ENCODE measurements around the gene TRAF1.

TRAF1 gene

DNA sequence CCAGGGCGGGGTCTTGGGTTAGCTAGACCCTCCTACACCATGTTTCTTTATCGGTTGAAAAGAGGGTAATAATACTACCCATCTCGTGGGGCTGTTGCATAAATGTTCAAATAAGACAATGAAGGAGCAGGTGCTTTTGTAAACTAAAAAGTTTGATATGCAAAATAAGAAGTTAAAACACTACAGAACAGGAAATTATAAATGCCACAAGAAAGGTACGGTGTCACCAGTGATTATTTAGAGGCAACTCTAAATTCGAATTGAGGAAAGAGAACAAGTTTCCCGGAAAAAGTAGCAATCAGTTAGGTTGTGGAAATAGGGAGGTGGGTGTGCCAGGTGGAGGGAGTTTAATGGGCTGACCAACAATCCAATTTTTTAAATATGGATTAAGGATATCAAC lies 47.1 kb downstream of the TRAF1 start:
- H3K9ac ChIP-seq (ENCODE audit: low read length), result no peak overlapping the region
- no peak overlapping the region for H3K4me3 ChIP-seq (ENCODE audit: low read depth, low read length)
- H3K9me3 ChIP-seq (ENCODE audit: control insufficient read depth, insufficient read depth, low read depth, low read length), result no peaks in the 10 kb centered on the region
- H3K36me3 ChIP-seq (ENCODE audit: control insufficient read depth, insufficient read depth, low read length), result 0 out of 2 replicates have a peak, but pooled peaks cover under 1% of the 10 kb centered on the region
- H3K27me3 ChIP-seq (ENCODE audit: control insufficient read depth, insufficient read depth, low read length), result peaks cover 15% of the 10 kb centered on the region; the same call in 1 of the 2 replicates
- H3K27ac ChIP-seq (ENCODE audit: low read depth, low read length), result no peak overlapping the region
- peaks cover 29% of the 10 kb centered on the region for H3K4me1 ChIP-seq (ENCODE audit: control insufficient read depth, insufficient read depth, low read length)

DNA sequence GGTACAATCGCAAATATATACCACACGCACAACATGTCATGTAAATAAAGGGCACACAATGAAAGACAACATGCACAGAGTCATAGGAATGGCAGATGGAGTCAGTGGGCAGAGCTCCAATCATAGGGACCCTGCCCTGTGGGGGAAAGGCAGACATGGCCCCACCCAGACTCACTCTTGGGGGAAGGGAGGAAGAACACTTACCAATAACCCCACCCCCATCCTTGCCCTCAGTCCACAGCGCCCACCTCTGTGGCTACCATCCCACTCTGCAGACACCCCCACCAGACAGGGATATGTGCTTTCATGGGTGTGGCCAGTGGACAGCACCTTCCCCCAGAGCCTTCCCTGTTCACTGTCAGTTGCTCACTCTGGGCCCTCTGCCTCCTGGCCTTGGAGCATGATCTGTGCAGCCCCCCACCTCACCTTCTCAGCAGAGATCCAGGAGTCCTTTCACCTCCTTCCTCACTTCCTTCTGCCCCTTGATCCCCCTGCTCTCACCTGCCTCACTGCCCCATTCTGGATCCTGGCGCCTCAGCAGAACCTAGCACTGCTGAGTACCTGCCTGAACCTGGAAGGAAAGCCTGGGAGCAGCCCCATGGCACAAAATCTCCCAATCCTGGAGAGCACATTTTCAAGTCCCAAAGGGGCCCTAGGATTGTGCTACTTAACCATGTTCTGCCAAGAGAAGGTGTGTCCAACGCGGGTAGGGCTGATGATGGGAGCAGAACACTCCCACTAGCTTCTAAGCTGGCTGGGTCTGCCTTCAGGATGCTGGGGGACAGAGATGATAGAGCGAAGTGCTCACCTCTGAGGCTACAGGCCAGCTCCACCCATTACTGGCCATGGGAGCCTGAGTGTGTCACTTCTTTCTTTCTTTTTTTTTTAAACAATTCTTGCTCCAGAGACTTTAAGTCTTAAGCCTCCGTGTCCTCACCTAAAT lies 48.1 kb downstream of the TRAF1 start:
- peaks cover 8% of the 10 kb centered on the region; the same call in 1 of the 2 replicates for H3K36me3 ChIP-seq (ENCODE audit: control insufficient read depth, insufficient read depth, low read length)
- peaks cover 39% of the 10 kb centered on the region for H3K4me1 ChIP-seq (ENCODE audit: control insufficient read depth, insufficient read depth, low read length)
- no peak overlapping the region for H3K9ac ChIP-seq (ENCODE audit: low read length)
- H3K4me3 ChIP-seq (ENCODE audit: low read depth, low read length), result no peak overlapping the region
- no peaks in the 10 kb centered on the region for H3K9me3 ChIP-seq (ENCODE audit: control insufficient read depth, insufficient read depth, low read depth, low read length)
- H3K27me3 ChIP-seq (ENCODE audit: control insufficient read depth, insufficient read depth, low read length), result peaks cover 15% of the 10 kb centered on the region; the same call in 1 of the 2 replicates
- no peak overlapping the region for H3K27ac ChIP-seq (ENCODE audit: low read depth, low read length)

- H3K36me3 ChIP-seq (ENCODE audit: control insufficient read depth, insufficient read depth, low read length), result peaks cover 8% of the 10 kb centered on the region; the same call in 1 of the 2 replicates
- H3K9me3 ChIP-seq (ENCODE audit: control insufficient read depth, insufficient read depth, low read depth, low read length), result no peaks in the 10 kb centered on the region
- peaks cover 47% of the 10 kb centered on the region for H3K4me1 ChIP-seq (ENCODE audit: control insufficient read depth, insufficient read depth, low read length)
- H3K9ac ChIP-seq (ENCODE audit: low read length), result peak overlapping the region; percentile 73
- H3K27ac ChIP-seq (ENCODE audit: low read depth, low read length), result no peak overlapping the region
- H3K27me3 ChIP-seq (ENCODE audit: control insufficient read depth, insufficient read depth, low read length), result peaks cover 15% of the 10 kb centered on the region; the same call in 1 of the 2 replicates
- H3K4me3 ChIP-seq (ENCODE audit: low read depth, low read length), result peak overlapping the region; percentile 71
Measured at GRCh38 chr9:120877276-120878034, 49.1 kb downstream of the TRAF1 start.

- H3K9me3 ChIP-seq (ENCODE audit: control insufficient read depth, insufficient read depth, low read depth, low read length), result no peaks in the 10 kb centered on the region
- peaks cover 12% of the 10 kb centered on the region; the same call in 1 of the 2 replicates for H3K36me3 ChIP-seq (ENCODE audit: control insufficient read depth, insufficient read depth, low read length)
- H3K9ac ChIP-seq (ENCODE audit: low read length), result peak within 1 kb of the TSS; percentile 85
- peaks cover 15% of the 10 kb centered on the region; the same call in 1 of the 2 replicates for H3K27me3 ChIP-seq (ENCODE audit: control insufficient read depth, insufficient read depth, low read length)
- peak within 1 kb of the TSS; percentile 71 for H3K4me3 ChIP-seq (ENCODE audit: low read depth, low read length)
- H3K4me1 ChIP-seq (ENCODE audit: control insufficient read depth, insufficient read depth, low read length), result peaks cover 48% of the 10 kb centered on the region
- peak within 1 kb of the TSS; percentile 84 for H3K27ac ChIP-seq (ENCODE audit: low read depth, low read length)
Measured at GRCh38 chr9:120876842-120877240, 49.8 kb downstream of the TRAF1 start, which contains the start of gene PHF19. PHF19 (minus strand) TSS chr9:120877188; CDS start chr9:120874741, 2,447 bp downstream.

- Histone ChIP-seq H3K27ac (ENCODE audit: low read depth, low read length) (peak overlapping the region; percentile 84), H3K4me1 (ENCODE audit: control insufficient read depth, insufficient read depth, low read length) (peaks cover 48% of the 10 kb centered on the region), H3K4me3 (ENCODE audit: low read depth, low read length) (peak overlapping the region; percentile 58), H3K27me3 (ENCODE audit: control insufficient read depth, insufficient read depth, low read length) (peaks cover 15% of the 10 kb centered on the region; the same call in 1 of the 2 replicates), H3K9ac (ENCODE audit: low read length) (peak overlapping the region; percentile 85), H3K9me3 (ENCODE audit: control insufficient read depth, insufficient read depth, low read depth, low read length) (no peaks in the 10 kb centered on the region), H3K36me3 (ENCODE audit: control insufficient read depth, insufficient read depth, low read length) (peaks cover 12% of the 10 kb centered on the region; the same call in 1 of the 2 replicates)
Measured at GRCh38 chr9:120875954-120876841, 50.4 kb downstream of the TRAF1 start.

DNA sequence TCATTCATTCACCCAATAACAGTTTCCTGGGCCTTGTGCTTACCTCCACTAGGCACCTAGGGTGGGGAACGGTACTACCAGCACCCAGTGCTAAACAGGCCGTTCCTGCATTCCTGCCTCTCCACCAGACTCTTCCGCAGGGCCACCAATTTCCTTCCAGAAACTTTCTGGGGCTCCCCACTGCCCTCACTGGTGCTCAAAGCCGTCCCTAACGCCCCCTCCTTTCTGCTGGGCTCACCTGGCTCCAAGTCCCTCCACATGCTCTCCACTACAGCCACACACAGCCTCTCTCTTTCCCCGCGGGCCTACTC lies 51.0 kb downstream of the TRAF1 start:
- Histone ChIP-seq H3K4me3 (ENCODE audit: low read depth, low read length) (peak overlapping the region; percentile 58), H3K27ac (ENCODE audit: low read depth, low read length) (peak overlapping the region; percentile 84; the same call in 1 of the 2 replicates), H3K4me1 (ENCODE audit: control insufficient read depth, insufficient read depth, low read length) (peaks cover 48% of the 10 kb centered on the region), H3K9ac (ENCODE audit: low read length) (peak overlapping the region; percentile 84), H3K27me3 (ENCODE audit: control insufficient read depth, insufficient read depth, low read length) (peaks cover 15% of the 10 kb centered on the region; the same call in 1 of the 2 replicates), H3K9me3 (ENCODE audit: control insufficient read depth, insufficient read depth, low read depth, low read length) (no peaks in the 10 kb centered on the region), H3K36me3 (ENCODE audit: control insufficient read depth, insufficient read depth, low read length) (peaks cover 12% of the 10 kb centered on the region; the same call in 1 of the 2 replicates)

GRCh38 chr9:120875195-120875565 lies 51.4 kb downstream of the TRAF1 start:
- peak overlapping the region; percentile 58; the same call in 1 of the 2 replicates for H3K4me3 ChIP-seq (ENCODE audit: low read depth, low read length)
- peaks cover 15% of the 10 kb centered on the region; the same call in 1 of the 2 replicates for H3K27me3 ChIP-seq (ENCODE audit: control insufficient read depth, insufficient read depth, low read length)
- H3K36me3 ChIP-seq (ENCODE audit: control insufficient read depth, insufficient read depth, low read length), result peaks cover 12% of the 10 kb centered on the region; the same call in 1 of the 2 replicates
- H3K4me1 ChIP-seq (ENCODE audit: control insufficient read depth, insufficient read depth, low read length), result peaks cover 48% of the 10 kb centered on the region
- H3K9ac ChIP-seq (ENCODE audit: low read length), result peak overlapping the region; percentile 84
- H3K27ac ChIP-seq (ENCODE audit: low read depth, low read length), result no peak overlapping the region; the same call in 1 of the 2 replicates
- H3K9me3 ChIP-seq (ENCODE audit: control insufficient read depth, insufficient read depth, low read depth, low read length), result no peaks in the 10 kb centered on the region

- H3K27ac ChIP-seq (ENCODE audit: low read depth, low read length), result peak overlapping the region; percentile 74
Measured at GRCh38 chr9:120874226-120875194, 52.1 kb downstream of the TRAF1 start.

DNA sequence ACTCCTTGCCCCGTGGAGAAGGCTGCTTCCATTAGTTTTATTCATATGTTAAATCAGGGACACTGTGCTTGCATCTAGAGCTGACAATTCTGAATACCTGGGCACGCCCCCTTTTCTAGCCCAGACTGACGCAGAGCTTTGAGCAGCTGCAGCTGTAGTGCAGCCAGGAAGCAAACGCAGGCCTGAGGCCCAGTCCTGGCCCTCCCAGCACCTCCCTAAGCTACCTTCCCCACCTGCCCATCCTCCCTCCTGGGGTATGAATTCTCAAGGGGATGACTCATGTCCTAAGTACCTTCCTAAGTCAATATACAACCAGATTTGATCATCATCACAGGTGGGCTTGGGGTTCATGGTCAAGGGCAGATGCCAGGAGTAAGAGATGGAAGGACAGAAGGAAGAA lies 53.1 kb downstream of the TRAF1 start:
- H3K9ac ChIP-seq (ENCODE audit: low read length), result peak overlapping the region; percentile 66
- H3K36me3 ChIP-seq (ENCODE audit: control insufficient read depth, insufficient read depth, low read length), result peaks cover 15% of the 10 kb centered on the region; the same call in 1 of the 2 replicates
- no peaks in the 10 kb centered on the region for H3K9me3 ChIP-seq (ENCODE audit: control insufficient read depth, insufficient read depth, low read depth, low read length)
- H3K27ac ChIP-seq (ENCODE audit: low read depth, low read length), result peak overlapping the region; percentile 74
- H3K4me3 ChIP-seq (ENCODE audit: low read depth, low read length), result 0 out of 2 replicates have a peak overlapping the region, but pooled peaks have one; percentile 4
- peaks cover 52% of the 10 kb centered on the region for H3K4me1 ChIP-seq (ENCODE audit: control insufficient read depth, insufficient read depth, low read length)
- H3K27me3 ChIP-seq (ENCODE audit: control insufficient read depth, insufficient read depth, low read length), result peaks cover 10% of the 10 kb centered on the region; the same call in 1 of the 2 replicates

More at GRCh38 chr9:120874226-120875194, 52.1 kb downstream of the TRAF1 start:
- Histone ChIP-seq H3K4me1 (ENCODE audit: control insufficient read depth, insufficient read depth, low read length) (peaks cover 51% of the 10 kb centered on the region), H3K4me3 (ENCODE audit: low read depth, low read length) (0 out of 2 replicates have a peak overlapping the region, but pooled peaks have one; percentile 2), H3K9me3 (ENCODE audit: control insufficient read depth, insufficient read depth, low read depth, low read length) (no peaks in the 10 kb centered on the region), H3K27me3 (ENCODE audit: control insufficient read depth, insufficient read depth, low read length) (peaks cover 15% of the 10 kb centered on the region; the same call in 1 of the 2 replicates), H3K9ac (ENCODE audit: low read length) (peak overlapping the region; percentile 14), H3K36me3 (ENCODE audit: control insufficient read depth, insufficient read depth, low read length) (peaks cover 15% of the 10 kb centered on the region; the same call in 1 of the 2 replicates)
